NCI-H2171 treated with DMSO at 0.1 percent for 48 hours (cell line): Measurements from ENCODE around the gene OR52W1.
"Not testable (repeated sequence)": the region's sequence is repeated elsewhere in the genome, so short reads cannot be mapped to it uniquely, and the experiment has no call there.

Experiments
- DNase-seq: peaks from one replicate; lab custom pipeline; 2025; lab: John Stamatoyannopoulos, UW

OR52W1 gene

DNA sequence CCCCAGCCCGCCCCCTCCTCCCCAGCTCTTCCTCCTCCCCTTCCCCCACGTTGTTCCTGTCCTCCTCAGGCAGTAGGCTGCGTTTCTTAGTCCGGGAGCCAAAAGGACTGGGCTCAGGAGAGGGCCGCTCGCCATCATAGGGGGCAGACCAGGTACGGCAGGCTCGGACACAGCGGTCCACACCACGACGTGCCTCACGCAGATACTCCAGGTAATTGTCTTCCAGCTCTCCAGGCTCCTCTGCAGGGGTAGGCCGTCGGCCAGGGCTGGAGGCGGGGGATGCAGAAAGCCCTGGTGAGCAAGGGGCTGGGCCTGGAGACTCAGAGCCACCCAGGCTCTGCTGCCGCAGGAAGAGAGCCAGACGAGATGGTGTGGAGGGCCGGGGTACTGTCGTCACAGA, 18.7 kb downstream of the OR52W1 start:
- DNase-seq: no peak

- no peak for DNase-seq
Observed at GRCh38 chr11:6219359-6219758, 20.3 kb downstream of the OR52W1 start.

DNA sequence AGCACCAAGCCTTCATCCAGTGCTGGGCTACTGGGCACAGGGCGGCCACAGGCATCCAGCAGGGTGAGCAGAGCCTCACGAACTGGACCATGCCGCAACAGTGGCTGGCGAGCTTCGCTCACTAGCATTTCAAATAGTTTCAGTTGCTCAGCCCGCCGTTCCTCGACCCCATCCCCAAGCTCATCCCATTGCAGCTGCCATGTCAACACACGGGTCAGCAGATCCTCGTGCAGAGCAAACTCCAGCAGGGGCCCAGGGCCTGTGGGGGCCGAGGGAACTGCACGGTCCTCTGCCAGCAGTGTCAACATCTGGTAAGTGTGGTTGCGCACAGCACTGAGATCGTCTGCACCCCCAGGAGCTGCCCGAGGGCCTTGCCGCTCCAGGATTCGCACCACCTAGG, 24.8 kb downstream of the OR52W1 start:
- no peak for DNase-seq

GRCh38 chr11:6224421-6224820, 25.4 kb downstream of the OR52W1 start:
- no peak for DNase-seq

GRCh38 chr11:6225024-6225423, 26.0 kb downstream of the OR52W1 start:
- DNase-seq: no peak

- DNase-seq: no peak
Observed at GRCh38 chr11:6225896-6226295, 26.9 kb downstream of the OR52W1 start.

DNA sequence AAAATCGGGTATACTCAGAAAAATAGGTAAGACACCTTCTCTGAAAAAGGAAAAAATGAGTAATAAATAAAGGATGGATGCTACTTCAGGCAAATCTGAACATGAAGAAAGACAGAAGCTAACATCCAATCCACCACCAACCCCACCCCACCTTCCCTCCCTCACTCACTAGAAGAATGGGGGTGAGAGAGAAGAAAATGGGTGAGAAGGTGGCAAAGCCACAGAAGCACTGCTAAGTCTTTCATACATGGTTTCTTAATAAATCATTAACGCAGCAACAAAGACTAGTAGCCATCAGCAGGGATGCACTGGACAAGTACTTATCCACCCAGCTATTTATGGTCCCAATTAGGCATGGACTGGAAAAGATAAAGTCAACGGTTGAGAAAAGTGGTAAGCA, 29.5 kb downstream of the OR52W1 start:
- DNase-seq: no peak

GRCh38 chr11:6229911-6230310, 30.9 kb downstream of the OR52W1 start:
- DNase-seq: no peak

DNA sequence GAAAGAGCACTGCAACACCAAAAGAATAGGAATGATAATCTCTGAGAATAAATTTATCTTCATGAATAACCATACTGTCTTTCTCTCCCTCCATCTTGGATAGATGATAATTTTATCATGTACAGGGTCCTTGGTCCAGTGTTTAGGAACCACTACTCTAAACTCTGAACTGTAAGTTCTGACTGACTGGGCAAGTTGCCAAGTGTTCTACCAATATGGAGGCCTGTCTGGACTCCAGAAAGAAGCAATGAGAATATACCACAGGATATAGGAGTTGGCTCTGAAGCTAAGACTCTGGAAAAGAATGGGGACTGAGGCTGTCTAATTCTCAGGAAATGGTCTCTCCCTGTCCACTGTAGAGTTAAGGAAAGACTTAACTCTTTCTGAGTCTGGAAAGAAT, 33.9 kb downstream of the OR52W1 start:
- no peak for DNase-seq

- DNase-seq: peak; percentile 21
Observed at GRCh38 chr11:6233984-6234386, 35.0 kb downstream of the OR52W1 start.

GRCh38 chr11:6234387-6235107, 35.5 kb downstream of the OR52W1 start, which contains the start of gene FHIP1B:
TSS of gene FHIP1B (minus strand) at chr11:6234636. CDS start at chr11:6224516, 10,120 bp downstream.
- peak; percentile 96 for DNase-seq

GRCh38 chr11:6237266-6237665, 38.2 kb downstream of the OR52W1 start:
- DNase-seq: no peak

DNA sequence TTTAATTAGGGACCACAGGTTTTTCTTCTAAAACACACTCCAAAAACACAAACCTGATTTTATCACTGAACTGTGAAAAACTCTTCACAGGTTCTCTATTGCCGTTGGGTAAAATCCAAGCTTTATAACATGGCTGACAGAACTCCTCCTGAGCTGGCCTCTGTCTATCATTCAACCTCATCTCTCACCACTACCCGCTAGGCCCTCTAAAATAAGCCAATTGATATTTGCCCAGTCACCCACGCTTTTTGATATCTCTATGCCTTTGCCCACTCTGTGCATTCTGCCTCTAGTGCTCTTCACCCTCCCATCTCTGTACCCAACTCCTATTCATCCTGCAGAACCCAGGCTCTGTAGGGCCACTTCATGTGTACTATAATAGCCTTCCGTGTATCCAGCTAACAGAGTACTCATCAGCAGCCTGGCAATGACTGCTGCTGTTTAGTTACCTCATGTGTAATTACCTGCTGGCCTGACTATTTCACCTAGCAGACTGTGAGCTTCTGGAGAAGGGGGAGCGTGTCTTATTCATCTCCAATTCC, 38.8 kb downstream of the OR52W1 start:
- DNase-seq: no peak

DNA sequence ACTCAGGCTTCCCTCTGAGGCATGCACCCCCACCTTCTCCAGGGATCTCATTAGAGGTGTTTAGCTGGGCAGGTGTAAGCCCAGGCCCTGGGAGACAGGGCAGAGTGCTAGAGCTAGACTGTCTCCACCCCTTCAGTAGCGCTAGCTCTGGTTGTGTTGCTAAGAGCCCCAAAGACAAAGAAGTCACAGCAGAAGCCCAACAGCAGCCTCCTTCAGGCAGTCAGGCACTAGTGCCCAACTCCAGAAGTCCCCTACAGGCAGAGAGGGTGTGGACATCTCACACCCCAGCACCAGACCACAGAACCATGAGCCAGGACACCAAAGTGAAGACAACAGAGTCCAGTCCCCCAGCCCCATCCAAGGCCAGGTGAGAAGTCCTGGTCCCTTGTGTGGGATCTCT, 39.9 kb downstream of the OR52W1 start, which contains the start of gene CNGA4:
Gene CNGA4, plus strand, starts transcription at position 188 of the 400 bp plus-strand sequence. Its CDS starts 118 bp downstream, at position 306.
- peak; percentile 2 for DNase-seq

DNA sequence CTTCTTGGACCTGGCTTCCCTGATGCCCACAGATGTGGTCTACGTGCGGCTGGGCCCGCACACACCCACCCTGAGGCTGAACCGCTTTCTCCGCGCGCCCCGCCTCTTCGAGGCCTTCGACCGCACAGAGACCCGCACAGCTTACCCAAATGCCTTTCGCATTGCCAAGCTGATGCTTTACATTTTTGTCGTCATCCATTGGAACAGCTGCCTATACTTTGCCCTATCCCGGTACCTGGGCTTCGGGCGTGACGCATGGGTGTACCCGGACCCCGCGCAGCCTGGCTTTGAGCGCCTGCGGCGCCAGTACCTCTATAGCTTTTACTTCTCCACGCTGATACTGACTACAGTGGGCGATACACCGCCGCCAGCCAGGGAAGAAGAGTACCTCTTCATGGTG, 41.1 kb downstream of the OR52W1 start:
- no peak for DNase-seq

- DNase-seq: no peak
Observed at GRCh38 chr11:6240781-6241180, 41.8 kb downstream of the OR52W1 start.

DNA sequence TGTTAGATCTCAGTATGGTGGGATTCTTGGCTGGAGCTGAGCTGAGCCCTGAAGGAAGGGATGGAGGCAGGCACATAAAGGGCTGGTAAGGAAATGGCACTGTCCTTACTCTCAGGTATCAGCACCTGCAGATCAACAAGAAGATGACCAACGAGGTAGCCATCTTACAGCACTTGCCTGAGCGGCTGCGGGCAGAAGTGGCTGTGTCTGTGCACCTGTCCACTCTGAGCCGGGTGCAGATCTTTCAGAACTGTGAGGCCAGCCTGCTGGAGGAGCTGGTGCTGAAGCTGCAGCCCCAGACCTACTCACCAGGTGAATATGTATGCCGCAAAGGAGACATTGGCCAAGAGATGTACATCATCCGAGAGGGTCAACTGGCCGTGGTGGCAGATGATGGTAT, 42.3 kb downstream of the OR52W1 start:
- DNase-seq: no peak

- no peak for DNase-seq
Observed at GRCh38 chr11:6245536-6245935, 46.5 kb downstream of the OR52W1 start.

DNA sequence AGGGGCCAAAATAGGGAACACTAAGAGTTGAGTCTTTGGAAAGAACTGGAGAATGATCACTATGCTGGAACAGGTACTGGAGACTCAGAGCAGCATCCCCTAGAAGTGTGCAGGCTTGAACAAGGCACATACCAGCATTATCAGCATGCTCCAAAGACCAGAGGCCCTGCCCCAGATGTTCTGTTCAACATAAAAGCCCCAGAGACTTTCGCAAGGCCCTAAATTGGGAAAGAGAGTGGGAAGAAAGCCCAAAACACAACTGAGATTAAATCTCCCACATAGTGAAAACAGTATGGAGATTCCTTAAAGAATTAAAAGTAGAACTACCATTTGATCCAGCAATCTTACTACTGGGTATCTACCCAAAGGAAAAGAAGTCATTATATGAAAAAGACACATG, 49.2 kb downstream of the OR52W1 start:
- no peak for DNase-seq

DNA sequence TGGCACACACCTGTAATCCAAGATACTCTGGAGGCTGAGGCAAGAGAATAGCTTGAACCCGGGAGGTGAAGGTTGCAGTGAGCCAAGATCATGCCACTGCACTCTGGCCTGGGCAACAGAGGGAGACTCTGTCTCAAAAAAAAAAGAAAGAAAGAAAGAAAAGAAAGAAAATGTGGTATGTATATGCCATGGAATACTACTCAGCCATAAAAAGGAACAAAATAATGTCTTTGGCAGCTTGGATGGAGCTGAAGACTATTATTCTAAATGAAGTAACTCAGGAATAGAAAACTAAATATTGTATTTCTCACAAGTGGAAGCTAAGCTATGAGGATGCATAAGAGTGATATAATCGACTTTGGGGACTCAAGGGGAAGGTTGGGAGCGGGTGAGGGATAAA, 49.9 kb downstream of the OR52W1 start:
- not testable (repeated sequence) for DNase-seq
